Neural progenitor cell (in vitro differentiated cells): ENCODE data around the gene EXD2. TPM values are rescaled to one million over a fixed set of nuclear protein-coding genes. Genes with fewer than 3 reads are reported as not detected.
A peak's percentile ranks its signal among the peaks of the same experiment; 100 is the strongest.

Experiments used
- DNase-seq: peaks from one replicate; pipeline ENCODE4 v3.0.0-alpha.2; 2016; ENCODE audit warnings: low spot score
- H2AFZ ChIP-seq: fragments of 200-600 bp; sonication (generic); replicated peaks from 2 replicates; pipeline ENCODE4 v1.6.1; 2016; ENCODE audit warnings: antibody characterized with exemption
- H3F3A ChIP-seq: fragments of 200-600 bp; sonication (generic); 2 replicates; pipeline ENCODE4 v1.6.1; 2016; ENCODE audit warnings: antibody characterized with exemption, low read depth
- H3K27ac ChIP-seq: fragments of 200-600 bp; sonication (generic); 2 replicates; pipeline ENCODE4 v1.5.1; 2016; ENCODE audit warnings: mild to moderate bottlenecking
- H3K27me3 ChIP-seq: fragments of 200-600 bp; sonication (generic); 2 replicates; pipeline ENCODE4 v1.6.1; 2016; ENCODE audit warnings: mild to moderate bottlenecking, moderate library complexity
- H3K36me3 ChIP-seq: fragments of 200-600 bp; sonication (generic); 2 replicates; pipeline ENCODE4 v1.5.1; 2016
- H3K4me1 ChIP-seq: fragments of 200-600 bp; sonication (generic); 2 replicates; pipeline ENCODE4 v1.6.1; 2016; ENCODE audit warnings: mixed run types
- H3K4me2 ChIP-seq: fragments of 200-600 bp; sonication (generic); 2 replicates; pipeline ENCODE4 v1.6.1; 2016
- H3K4me3 ChIP-seq: fragments of 200-600 bp; sonication (generic); 2 replicates; pipeline ENCODE4 v1.5.1; 2016
- H3K79me2 ChIP-seq: fragments of 200-600 bp; sonication (generic); 2 replicates; pipeline ENCODE4 v1.6.1; 2016; ENCODE audit warnings: low read depth
- H3K9ac ChIP-seq: fragments of 200-600 bp; sonication (generic); 2 replicates; pipeline ENCODE4 v1.6.1; 2016
- H3K9me3 ChIP-seq: fragments of 200-600 bp; sonication (generic); 2 replicates; pipeline ENCODE4 v1.5.1; 2016; ENCODE audit warnings: low read depth
- H4K20me1 ChIP-seq: fragments of 200-600 bp; sonication (generic); 2 replicates; pipeline ENCODE4 v1.6.1; 2016; ENCODE audit warnings: low read depth
- H3K27ac Mint-ChIP-seq: 3 replicates; pipeline ENCODE4 v1.8.0; 2021; ENCODE audit warnings: mixed read lengths
- H3K27me3 Mint-ChIP-seq: 2 replicates; pipeline ENCODE4 v1.8.0; 2022; ENCODE audit warnings: low read depth, mild to moderate bottlenecking, inconsistent platforms, moderate library complexity, mixed read lengths; ENCODE audit not compliant: insufficient read depth
- H3K36me3 Mint-ChIP-seq: 3 replicates; pipeline ENCODE4 v1.8.0; 2021; ENCODE audit warnings: mixed read lengths
- H3K4me1 Mint-ChIP-seq: 3 replicates; pipeline ENCODE4 v1.8.0; 2021; ENCODE audit warnings: mixed read lengths
- H3K4me3 Mint-ChIP-seq: 3 replicates; pipeline ENCODE4 v1.8.0; 2021; ENCODE audit warnings: mild to moderate bottlenecking, moderate library complexity, mixed read lengths
- H3K9me3 Mint-ChIP-seq: 3 replicates; pipeline ENCODE4 v1.8.0; 2020; ENCODE audit warnings: mixed read lengths
- EZH2 ChIP-seq: fragments of 200-600 bp; sonication (generic); IDR thresholded peaks from 2 replicates; pipeline ENCODE4 v1.6.1; 2017; ENCODE audit warnings: antibody characterized with exemption, mild to moderate bottlenecking, moderate library complexity
- EZH2phosphoT487 ChIP-seq: fragments of 200-600 bp; sonication (generic); IDR thresholded peaks from 2 replicates; pipeline ENCODE4 v1.6.1; 2017; ENCODE audit warnings: antibody characterized with exemption
- total RNA-seq: library from RNA; depleted of rRNA; stranded (reverse); fragments of >200 nt; gene quantifications from 2 replicates; pipeline ENCODE4 v1.2.3, GENCODE V29; 2015; ENCODE audit warnings: low replicate concordance
- TF ChIP-seq, protein P1 (sequence below): fragments of 200-600 bp; sonication (generic); IDR thresholded peaks from 2 replicates; pipeline ENCODE4 v1.5.1; 2017; ENCODE audit warnings: antibody characterized with exemption, mild to moderate bottlenecking

The EXD2 gene
- total RNA-seq, 1 donor from 2014 or later = 23.2 TPM

DNA sequence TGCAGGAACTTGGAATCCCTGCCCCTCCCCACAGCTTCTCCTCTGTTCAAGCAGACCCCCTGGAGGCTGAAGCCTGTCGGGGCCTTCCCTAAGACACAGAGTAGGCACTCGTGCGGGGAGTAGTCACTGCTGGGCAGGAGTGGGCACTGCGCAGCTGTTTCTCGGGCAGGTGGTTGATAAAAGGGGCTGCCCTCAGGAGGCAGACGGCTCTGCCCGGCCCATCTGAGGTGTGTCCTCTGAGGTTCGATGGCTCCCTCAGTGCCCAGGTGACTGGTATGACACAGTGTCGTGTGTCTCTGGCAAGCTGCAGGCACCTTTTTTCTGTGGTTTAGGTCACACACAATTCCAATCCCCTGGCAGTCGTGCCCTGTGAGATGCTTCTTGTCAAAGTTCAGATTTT, 78.8 kb downstream of the EXD2 start:
- H3K4me1 ChIP-seq = peaks cover 10% of the 10 kb centered on the region
- no peak overlapping the region for H3K4me3 ChIP-seq
- H3K9ac ChIP-seq = no peak overlapping the region
- Mint-ChIP-seq H3K4me3 (no peak overlapping the region), H3K27ac (no peak overlapping the region), H3K4me1 (peaks cover 14% of the 10 kb centered on the region), H3K36me3 (no peaks in the 10 kb centered on the region), H3K9me3 (no peaks in the 10 kb centered on the region), H3K27me3 (peaks cover 4% of the 10 kb centered on the region)
- H3K27me3 ChIP-seq = peaks cover 3% of the 10 kb centered on the region
- no peak for TF ChIP-seq EZH2
- no peak for TF ChIP-seq EZH2phosphoT487
- TF ChIP-seq, protein P1, sequence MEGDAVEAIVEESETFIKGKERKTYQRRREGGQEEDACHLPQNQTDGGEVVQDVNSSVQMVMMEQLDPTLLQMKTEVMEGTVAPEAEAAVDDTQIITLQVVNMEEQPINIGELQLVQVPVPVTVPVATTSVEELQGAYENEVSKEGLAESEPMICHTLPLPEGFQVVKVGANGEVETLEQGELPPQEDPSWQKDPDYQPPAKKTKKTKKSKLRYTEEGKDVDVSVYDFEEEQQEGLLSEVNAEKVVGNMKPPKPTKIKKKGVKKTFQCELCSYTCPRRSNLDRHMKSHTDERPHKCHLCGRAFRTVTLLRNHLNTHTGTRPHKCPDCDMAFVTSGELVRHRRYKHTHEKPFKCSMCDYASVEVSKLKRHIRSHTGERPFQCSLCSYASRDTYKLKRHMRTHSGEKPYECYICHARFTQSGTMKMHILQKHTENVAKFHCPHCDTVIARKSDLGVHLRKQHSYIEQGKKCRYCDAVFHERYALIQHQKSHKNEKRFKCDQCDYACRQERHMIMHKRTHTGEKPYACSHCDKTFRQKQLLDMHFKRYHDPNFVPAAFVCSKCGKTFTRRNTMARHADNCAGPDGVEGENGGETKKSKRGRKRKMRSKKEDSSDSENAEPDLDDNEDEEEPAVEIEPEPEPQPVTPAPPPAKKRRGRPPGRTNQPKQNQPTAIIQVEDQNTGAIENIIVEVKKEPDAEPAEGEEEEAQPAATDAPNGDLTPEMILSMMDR = no peak
- no peak overlapping the region for H2AFZ ChIP-seq
- H3F3A ChIP-seq = peaks cover 4% of the 10 kb centered on the region
- H3K9me3 ChIP-seq = no peaks in the 10 kb centered on the region
- no peak overlapping the region for H3K4me2 ChIP-seq
- H3K79me2 ChIP-seq = no peaks in the 10 kb centered on the region
- no peak for DNase-seq
- H3K36me3 ChIP-seq = no peaks in the 10 kb centered on the region
- no peaks in the 10 kb centered on the region for H4K20me1 ChIP-seq
- no peak overlapping the region for H3K27ac ChIP-seq

DNA sequence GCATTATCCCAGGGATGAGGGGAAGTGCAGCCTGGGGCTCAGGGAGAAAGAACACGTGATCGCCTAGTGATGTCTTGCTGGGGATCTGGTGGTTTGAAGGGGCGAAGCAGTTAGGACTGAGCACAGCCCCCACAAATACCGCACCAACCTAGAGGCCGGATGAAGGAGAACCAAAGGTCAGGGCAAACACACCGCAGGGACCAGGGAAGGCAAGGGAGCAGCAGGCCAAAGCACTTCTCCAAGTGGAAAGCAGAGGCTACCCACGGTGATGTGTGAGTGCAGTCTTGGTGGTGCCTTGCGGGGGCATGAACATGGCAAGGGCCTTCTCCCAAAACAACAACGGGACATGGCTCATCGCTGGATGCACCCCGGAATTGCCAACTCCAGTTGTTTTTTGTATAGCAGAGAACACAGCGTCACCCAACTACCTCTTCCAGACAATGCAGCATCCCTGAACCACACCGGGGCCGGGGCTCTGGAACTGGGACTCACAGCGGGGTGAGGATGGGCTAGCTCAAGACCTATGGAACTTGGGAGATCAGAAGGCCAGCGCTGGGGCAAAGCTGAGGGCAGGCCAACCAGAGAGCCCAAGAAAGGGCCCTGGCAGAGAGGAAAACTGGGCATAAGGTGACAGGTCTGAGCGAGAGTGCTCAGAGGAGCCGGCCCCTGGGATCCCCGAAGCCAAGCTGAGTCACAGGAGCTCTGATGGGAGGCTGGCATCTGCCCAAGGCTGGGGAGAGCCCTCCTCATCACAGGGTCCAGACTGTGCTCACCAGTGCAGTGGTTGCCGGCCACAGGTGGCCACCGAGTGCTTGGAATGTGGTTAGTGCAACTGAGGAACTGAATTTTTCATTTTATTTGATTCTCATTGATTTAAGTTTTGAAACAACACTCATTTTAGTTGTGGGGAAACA, 79.8 kb downstream of the EXD2 start:
- no peak overlapping the region for H3K4me2 ChIP-seq
- H3K9me3 Mint-ChIP-seq = peaks cover 2% of the 10 kb centered on the region
- H3K27me3 ChIP-seq = peaks cover 3% of the 10 kb centered on the region
- H3K9me3 ChIP-seq = no peaks in the 10 kb centered on the region
- DNase-seq = no peak
- H3K27me3 Mint-ChIP-seq = peaks cover 2% of the 10 kb centered on the region
- H3K36me3 ChIP-seq = no peaks in the 10 kb centered on the region
- peak overlapping the region; percentile 26 for H3K27ac Mint-ChIP-seq
- H3K9ac ChIP-seq = no peak overlapping the region
- no peak overlapping the region for H3K4me3 Mint-ChIP-seq
- no peaks in the 10 kb centered on the region for H4K20me1 ChIP-seq
- TF ChIP-seq EZH2phosphoT487 = no peak
- TF ChIP-seq, protein P1 = no peak
- no peak for TF ChIP-seq EZH2
- no peak overlapping the region for H2AFZ ChIP-seq
- H3F3A ChIP-seq = peaks cover 4% of the 10 kb centered on the region
- peaks cover 3% of the 10 kb centered on the region for H3K36me3 Mint-ChIP-seq
- H3K4me3 ChIP-seq = no peak overlapping the region
- peaks cover 10% of the 10 kb centered on the region for H3K4me1 ChIP-seq
- H3K27ac ChIP-seq = no peak overlapping the region
- H3K4me1 Mint-ChIP-seq = peaks cover 14% of the 10 kb centered on the region
- no peaks in the 10 kb centered on the region for H3K79me2 ChIP-seq

DNA sequence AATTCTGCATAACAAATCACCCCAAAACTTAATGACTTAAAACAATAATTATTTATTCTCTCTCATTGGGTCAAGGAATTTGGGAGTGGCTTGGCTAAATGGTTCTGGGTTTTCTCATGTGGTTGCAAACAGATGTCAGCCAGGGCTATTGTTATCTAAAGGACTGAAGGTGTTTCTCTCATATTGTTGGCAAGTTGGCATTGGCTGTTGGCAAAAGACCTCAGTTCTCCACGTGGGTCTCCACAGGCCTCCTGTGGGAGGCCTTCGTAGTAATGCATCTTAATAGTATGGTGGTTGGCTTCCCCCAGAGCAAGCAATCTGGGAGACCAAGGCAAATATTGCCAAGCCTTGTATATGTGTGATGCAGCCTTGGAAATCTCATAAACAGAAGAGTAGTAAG, 83.0 kb downstream of the EXD2 start:
- no peak overlapping the region for H3K27ac ChIP-seq
- Mint-ChIP-seq H3K27me3 (peaks cover 7% of the 10 kb centered on the region), H3K9me3 (peaks cover 3% of the 10 kb centered on the region), H3K4me3 (no peak overlapping the region), H3K4me1 (peaks cover 14% of the 10 kb centered on the region), H3K36me3 (peaks cover 18% of the 10 kb centered on the region), H3K27ac (no peak overlapping the region)
- DNase-seq = no peak
- H2AFZ ChIP-seq = no peak overlapping the region
- no peak overlapping the region for H3K4me2 ChIP-seq
- H3K36me3 ChIP-seq = no peaks in the 10 kb centered on the region
- H3F3A ChIP-seq = peaks cover 4% of the 10 kb centered on the region
- H3K79me2 ChIP-seq = no peaks in the 10 kb centered on the region
- H3K4me3 ChIP-seq = no peak overlapping the region
- peaks cover 3% of the 10 kb centered on the region for H3K27me3 ChIP-seq
- no peak for TF ChIP-seq EZH2phosphoT487
- TF ChIP-seq, protein P1 = no peak
- no peak for TF ChIP-seq EZH2
- H3K9me3 ChIP-seq = no peaks in the 10 kb centered on the region
- H3K4me1 ChIP-seq = peaks cover 10% of the 10 kb centered on the region
- H3K9ac ChIP-seq = no peak overlapping the region
- H4K20me1 ChIP-seq = no peaks in the 10 kb centered on the region
